Measurements from ENCODE around the gene TMEM163. TPM values are rescaled to one million over a fixed set of nuclear protein-coding genes. Genes with fewer than 3 reads are reported as not detected.
A peak's percentile ranks its signal among the peaks of the same experiment; 100 is the strongest.

The TMEM163 gene
- total RNA-seq, 4 donors from 2014 or later = 0.42 to 1.3 (median 1.1) TPM

DNA sequence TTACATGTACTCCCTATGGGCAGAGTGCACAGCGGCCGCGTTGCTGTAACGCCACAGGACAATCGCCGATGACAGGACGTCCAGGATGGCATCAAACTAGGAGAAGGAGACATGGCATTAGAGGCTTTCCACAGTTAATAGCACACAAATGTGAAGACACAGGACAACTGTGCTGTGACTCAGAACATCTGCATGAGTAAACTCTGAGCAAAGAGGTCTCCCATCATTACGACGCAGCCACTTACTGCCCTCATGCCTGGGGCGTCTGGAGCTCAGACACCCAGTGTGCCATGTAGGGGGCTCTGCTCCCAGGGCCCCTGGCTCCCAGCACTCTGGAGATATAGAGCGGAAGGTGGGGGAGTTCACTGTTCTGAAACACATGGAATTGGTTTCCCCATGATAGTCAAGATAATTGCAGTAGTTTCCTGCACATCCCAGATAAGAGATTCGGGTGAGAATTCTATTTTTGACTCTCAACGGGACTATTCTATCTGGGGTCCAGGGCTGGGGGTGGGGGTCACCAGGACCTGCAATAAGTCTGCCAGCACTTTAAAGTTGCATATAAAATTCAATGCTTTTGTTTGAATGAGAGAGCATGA is 168.1 kb downstream of the TMEM163 start:
- no peak for DNase-seq (ENCODE audit: extremely low spot score)
- 91% methylated on average over 13 of the region's 13 CpGs for WGBS
- Histone ChIP-seq H3K27ac (replicated peaks in 1 of 4) (no peak overlapping the region), H3K9me3 (no peaks in the 10 kb centered on the region), H3K36me3 (no peaks in the 10 kb centered on the region), H3K4me3 (no peak overlapping the region), H3K27me3 (peaks cover 0 to 5% (median 0%) of the 10 kb centered on the region in 4 donors), H3K4me1 (no peaks in the 10 kb centered on the region)
- TF ChIP-seq, protein P1, sequence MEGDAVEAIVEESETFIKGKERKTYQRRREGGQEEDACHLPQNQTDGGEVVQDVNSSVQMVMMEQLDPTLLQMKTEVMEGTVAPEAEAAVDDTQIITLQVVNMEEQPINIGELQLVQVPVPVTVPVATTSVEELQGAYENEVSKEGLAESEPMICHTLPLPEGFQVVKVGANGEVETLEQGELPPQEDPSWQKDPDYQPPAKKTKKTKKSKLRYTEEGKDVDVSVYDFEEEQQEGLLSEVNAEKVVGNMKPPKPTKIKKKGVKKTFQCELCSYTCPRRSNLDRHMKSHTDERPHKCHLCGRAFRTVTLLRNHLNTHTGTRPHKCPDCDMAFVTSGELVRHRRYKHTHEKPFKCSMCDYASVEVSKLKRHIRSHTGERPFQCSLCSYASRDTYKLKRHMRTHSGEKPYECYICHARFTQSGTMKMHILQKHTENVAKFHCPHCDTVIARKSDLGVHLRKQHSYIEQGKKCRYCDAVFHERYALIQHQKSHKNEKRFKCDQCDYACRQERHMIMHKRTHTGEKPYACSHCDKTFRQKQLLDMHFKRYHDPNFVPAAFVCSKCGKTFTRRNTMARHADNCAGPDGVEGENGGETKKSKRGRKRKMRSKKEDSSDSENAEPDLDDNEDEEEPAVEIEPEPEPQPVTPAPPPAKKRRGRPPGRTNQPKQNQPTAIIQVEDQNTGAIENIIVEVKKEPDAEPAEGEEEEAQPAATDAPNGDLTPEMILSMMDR (IDR thresholded peaks at IDR 0.05) = no peak
- no peak for TF ChIP-seq POLR2AphosphoS5 (IDR thresholded peaks at IDR 0.05)
- TF ChIP-seq POLR2A (IDR thresholded peaks at IDR 0.05; ENCODE audit: low read depth) = no peak
- no peak for TF ChIP-seq EP300 (IDR thresholded peaks at IDR 0.05)
- intact Hi-C loops (cut with DNase I) = no loop called here

DNA sequence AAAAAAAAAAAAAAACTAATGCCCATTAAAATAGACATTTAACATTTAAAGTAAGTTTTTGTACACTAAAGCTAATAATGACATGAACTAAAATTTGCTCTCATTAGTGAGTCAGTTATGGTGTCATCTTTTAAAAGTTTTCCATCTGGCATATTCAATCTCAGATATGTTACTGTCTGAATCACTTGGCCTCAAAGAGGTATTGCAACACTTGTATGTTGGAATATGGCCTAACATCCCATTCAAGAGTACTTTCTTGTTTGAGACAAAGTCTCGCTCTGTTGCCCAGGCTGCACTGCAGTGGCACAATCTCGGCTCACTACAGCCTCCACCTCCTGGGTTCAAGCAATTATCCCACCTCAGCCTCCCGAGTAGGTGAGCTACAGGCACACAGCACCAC is 169.7 kb downstream of the TMEM163 start:
- H3K4me1 ChIP-seq = no peaks in the 10 kb centered on the region
- no peaks in the 10 kb centered on the region for H3K9me3 ChIP-seq
- H3K36me3 ChIP-seq = no peaks in the 10 kb centered on the region
- TF ChIP-seq, protein P1 (IDR thresholded peaks at IDR 0.05) = no peak
- TF ChIP-seq POLR2AphosphoS5 (IDR thresholded peaks at IDR 0.05) = peak in 1 of 2 donors; percentile 27
- no peak for DNase-seq (ENCODE audit: extremely low spot score)
- H3K4me3 ChIP-seq = no peak overlapping the region
- intact Hi-C loops (cut with DNase I) = no loop called here
- H3K27ac ChIP-seq (replicated peaks in 1 of 4) = no peak overlapping the region
- H3K27me3 ChIP-seq = peaks cover 0 to 5% (median 0%) of the 10 kb centered on the region in 4 donors
- WGBS = 84% methylated on average over 3 of the region's 3 CpGs

DNA sequence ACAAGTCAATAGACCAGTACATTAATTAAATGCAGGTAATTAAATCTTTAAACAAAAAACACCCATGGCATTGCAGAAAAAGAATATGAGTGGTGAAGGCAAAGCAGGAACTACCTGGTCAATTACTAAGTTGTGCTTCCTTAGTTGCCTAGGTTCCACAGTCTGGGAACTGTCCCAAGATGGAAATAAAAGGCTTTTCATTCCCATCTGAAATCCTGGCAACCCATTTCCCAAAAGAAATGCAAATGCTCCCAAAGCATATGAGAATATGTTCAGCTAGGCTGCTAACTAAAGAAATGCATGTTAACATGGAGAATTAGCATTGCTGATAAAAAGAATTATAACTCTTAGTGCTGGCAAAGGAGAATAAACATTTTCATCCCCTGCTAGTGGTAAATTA is 177.8 kb downstream of the TMEM163 start:
- H3K9me3 ChIP-seq = no peaks in the 10 kb centered on the region
- TF ChIP-seq EP300 (IDR thresholded peaks at IDR 0.05) = no peak
- TF ChIP-seq, protein P1 (IDR thresholded peaks at IDR 0.05) = no peak
- TF ChIP-seq POLR2AphosphoS5 (IDR thresholded peaks at IDR 0.05) = no peak
- no peak for TF ChIP-seq POLR2A (IDR thresholded peaks at IDR 0.05; ENCODE audit: low read depth)
- intact Hi-C loops (cut with DNase I) = no loop called here
- H3K4me1 ChIP-seq = no peaks in the 10 kb centered on the region
- H3K27me3 ChIP-seq = no peaks in the 10 kb centered on the region
- H3K36me3 ChIP-seq = no peaks in the 10 kb centered on the region
- DNase-seq (ENCODE audit: extremely low spot score) = no peak
- no peak overlapping the region for H3K4me3 ChIP-seq
- no peak overlapping the region for H3K27ac ChIP-seq (replicated peaks in 1 of 4)

DNA sequence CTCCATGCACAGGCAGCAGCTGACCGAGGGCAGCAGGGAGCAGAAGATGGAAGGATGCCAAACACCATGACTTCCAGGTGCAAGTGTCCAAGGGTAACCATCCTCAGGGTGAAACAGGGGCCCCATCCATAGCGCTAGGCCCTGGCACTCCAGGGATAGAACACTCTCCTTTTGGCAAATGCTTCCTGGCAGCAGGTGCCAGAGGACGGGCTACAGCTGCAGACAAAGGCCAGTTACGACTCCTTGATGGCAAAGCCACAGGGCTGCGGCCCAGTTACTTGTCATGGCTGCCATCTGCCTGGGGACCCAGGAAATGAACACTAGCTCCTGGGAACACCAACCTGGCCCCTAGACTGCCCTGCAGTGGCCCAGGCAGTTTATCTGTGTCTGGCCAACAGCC is 178.8 kb downstream of the TMEM163 start:
- TF ChIP-seq, protein P1 (IDR thresholded peaks at IDR 0.05) = no peak
- TF ChIP-seq POLR2AphosphoS5 (IDR thresholded peaks at IDR 0.05) (no peak), EP300 (IDR thresholded peaks at IDR 0.05) (no peak), POLR2A (IDR thresholded peaks at IDR 0.05; ENCODE audit: low read depth) (no peak)
- Histone ChIP-seq H3K4me1 (no peaks in the 10 kb centered on the region), H3K27me3 (no peaks in the 10 kb centered on the region), H3K36me3 (no peaks in the 10 kb centered on the region), H3K27ac (replicated peaks in 1 of 4) (no peak overlapping the region), H3K9me3 (no peaks in the 10 kb centered on the region), H3K4me3 (no peak overlapping the region)
- WGBS = 69% methylated on average over 2 of the region's 5 CpGs
- intact Hi-C loops (cut with DNase I) = no loop called here
- no peak for DNase-seq (ENCODE audit: extremely low spot score)

DNA sequence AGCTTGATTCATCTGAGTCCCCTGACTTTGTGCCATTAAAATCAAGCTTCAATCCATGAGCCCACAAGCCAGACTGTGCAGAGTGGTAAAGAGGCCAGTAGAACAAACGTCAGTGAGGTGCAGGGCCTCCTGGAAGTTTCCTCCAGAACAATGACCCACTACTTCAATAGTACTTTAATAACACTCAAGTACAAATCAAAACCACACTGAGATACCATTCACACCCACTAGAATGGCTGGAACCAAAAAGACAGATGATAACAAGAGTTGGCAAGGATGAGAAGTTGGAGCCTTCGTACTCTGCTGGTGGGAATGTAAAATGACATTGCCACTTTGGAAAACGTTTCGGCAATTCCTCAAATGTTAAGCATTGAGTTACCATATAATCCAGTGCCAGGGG is 181.1 kb downstream of the TMEM163 start:
- H3K4me3 ChIP-seq = no peak overlapping the region
- no peaks in the 10 kb centered on the region for H3K9me3 ChIP-seq
- 66% methylated on average over 4 of the region's 4 CpGs for WGBS
- H3K4me1 ChIP-seq = no peaks in the 10 kb centered on the region
- no peak overlapping the region for H3K27ac ChIP-seq (replicated peaks in 1 of 4)
- H3K36me3 ChIP-seq = no peaks in the 10 kb centered on the region
- no peak for DNase-seq (ENCODE audit: extremely low spot score)
- TF ChIP-seq POLR2A (IDR thresholded peaks at IDR 0.05; ENCODE audit: low read depth) (no peak), EP300 (IDR thresholded peaks at IDR 0.05) (no peak), POLR2AphosphoS5 (IDR thresholded peaks at IDR 0.05) (no peak)
- TF ChIP-seq, protein P1 (IDR thresholded peaks at IDR 0.05) = no peak
- intact Hi-C loops (cut with DNase I) = no loop called here
- no peaks in the 10 kb centered on the region for H3K27me3 ChIP-seq

All from esophagus muscularis mucosa (tissue), 4 donors.